RWPE1 (cell line): Measurements from ENCODE around the gene MYOD1.

ENCODE experiments used
- CTCF ChIA-PET: fragments of 350-600 bp; sonication (Branson Sonifier 250); formaldehyde crosslinking; extraction: SDS; loops from one replicate; lab custom pipeline; 2021; lab: Yijun Ruan, JAX
- POLR2A ChIA-PET: fragments of 400-600 bp; formaldehyde crosslinking; extraction: SDS; loops from one replicate; lab custom pipeline; 2020; ENCODE audit warnings: antibody characterized with exemption; ENCODE audit not compliant: low non-redundant PET; lab: Yijun Ruan, JAX
- DNase-seq: peaks from one replicate; pipeline ENCODE4 v3.0.0; 2012; ENCODE audit warnings: low spot score
- H3K27ac ChIP-seq: fragments of 450-650 bp; 2 replicates; pipeline ENCODE4 v1.5.1; 2017
- CTCF ChIP-seq: fragments of 450-650 bp; conservative IDR thresholded peaks from 2 replicates; pipeline ENCODE4 v1.5.1; 2017; ENCODE audit warnings: low read depth, mild to moderate bottlenecking

Gene MYOD1

GRCh38 chr11:17694494-17695110 lies 24.8 kb upstream of the MYOD1 start:
- DNase-seq, result no peak
- ChIA-PET CTCF (no interaction called here), POLR2A (no interaction called here)
- TF ChIP-seq CTCF, result no peak
- no peak overlapping the region for H3K27ac ChIP-seq

- no peak for DNase-seq
- ChIA-PET CTCF (no interaction called here), POLR2A (no interaction called here)
- H3K27ac ChIP-seq, result no peak overlapping the region
- TF ChIP-seq CTCF, result no peak
Measured at GRCh38 chr11:17695454-17696441, 23.6 kb upstream of the MYOD1 start.

- CTCF ChIA-PET, result no interaction called here
- no peak for DNase-seq
- POLR2A ChIA-PET, result no interaction called here
- no peak overlapping the region for H3K27ac ChIP-seq
- no peak for TF ChIP-seq CTCF
Measured at GRCh38 chr11:17696741-17697140, 22.6 kb upstream of the MYOD1 start.

- CTCF ChIA-PET, result no interaction called here
- H3K27ac ChIP-seq, result no peak overlapping the region
- no peak for DNase-seq
- TF ChIP-seq CTCF, result no peak
- POLR2A ChIA-PET, result no interaction called here
Measured at GRCh38 chr11:17697175-17697949, 22.0 kb upstream of the MYOD1 start.

GRCh38 chr11:17699147-17700114 lies 19.9 kb upstream of the MYOD1 start:
- POLR2A ChIA-PET, result no interaction called here
- DNase-seq, result no peak
- TF ChIP-seq CTCF, result no peak
- CTCF ChIA-PET, result no interaction called here
- H3K27ac ChIP-seq, result no peak overlapping the region
